ENCODE measurements around the gene METTL1.
"Not testable (repeated sequence)": the region's sequence is repeated elsewhere in the genome, so short reads cannot be mapped to it uniquely, and the experiment has no call there.

The METTL1 gene

DNA sequence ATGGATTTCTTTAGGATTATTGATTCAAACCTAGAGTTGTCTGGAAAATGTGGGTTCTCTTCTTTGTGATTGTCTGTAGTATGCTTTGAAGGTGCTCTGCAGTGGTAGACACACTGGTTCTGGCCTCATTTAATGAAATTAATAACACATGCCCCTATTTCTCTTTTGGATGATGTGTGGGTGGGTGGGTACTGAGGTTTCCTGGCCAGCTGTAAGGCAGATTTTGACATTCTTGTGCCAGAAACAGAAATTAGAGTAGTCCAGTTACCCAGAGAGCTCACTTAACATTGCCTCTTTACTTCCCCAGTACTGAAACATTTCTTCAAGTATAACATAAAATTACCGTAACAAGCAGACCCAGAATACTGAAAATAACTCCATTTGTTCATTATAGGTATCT is 25.1 kb upstream of the METTL1 start:
- no peak for DNase-seq

- DNase-seq, result no peak
Observed at GRCh38 chr12:57795354-57795753, 23.4 kb upstream of the METTL1 start.

GRCh38 chr12:57793920-57794319 is 22.0 kb upstream of the METTL1 start:
- DNase-seq, result no peak

- no peak for DNase-seq
Observed at GRCh38 chr12:57783861-57784260, 12.0 kb upstream of the METTL1 start.

DNA sequence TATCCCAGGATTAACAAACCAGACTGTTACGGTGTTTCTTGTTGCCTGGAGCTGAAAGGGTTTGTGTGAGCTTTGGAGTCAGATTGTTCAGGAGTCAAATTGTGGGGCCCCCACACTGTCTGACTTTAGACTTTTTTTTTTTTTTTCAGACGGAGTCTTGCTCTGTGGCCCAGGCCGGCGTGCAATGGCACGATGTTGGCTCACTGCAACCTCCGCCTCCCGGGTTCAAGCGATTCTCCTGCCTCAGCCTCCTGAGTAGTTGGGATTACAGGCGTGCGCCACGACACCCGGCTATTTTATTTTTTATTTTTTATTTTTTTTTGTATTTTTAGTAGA is 11.5 kb upstream of the METTL1 start:
- DNase-seq, result no peak

GRCh38 chr12:57782608-57783465 is 10.9 kb upstream of the METTL1 start, which contains the start of gene TSFM:
Gene TSFM, plus strand, starts transcription at chr12:57782787. Its CDS starts 15 bp downstream, at chr12:57782802.
- DNase-seq, result peak; percentile 71

DNA sequence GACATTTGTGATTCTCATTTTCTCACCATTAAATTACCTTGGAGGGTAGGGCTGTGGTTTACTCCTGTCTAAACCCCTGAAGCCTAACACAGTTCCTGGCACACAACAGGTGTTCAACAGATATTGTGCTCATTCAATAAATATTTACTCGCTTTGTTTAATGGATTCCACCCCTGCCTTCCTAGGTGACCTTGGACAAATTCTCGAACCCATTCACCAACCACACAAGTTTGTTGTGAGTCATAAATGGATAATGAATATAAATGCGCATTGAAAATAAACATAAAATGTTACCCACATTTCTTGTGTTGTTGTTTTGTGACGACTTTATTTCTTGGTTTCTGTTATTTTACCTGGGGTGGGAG is 10.3 kb upstream of the METTL1 start:
- no peak for DNase-seq

DNA sequence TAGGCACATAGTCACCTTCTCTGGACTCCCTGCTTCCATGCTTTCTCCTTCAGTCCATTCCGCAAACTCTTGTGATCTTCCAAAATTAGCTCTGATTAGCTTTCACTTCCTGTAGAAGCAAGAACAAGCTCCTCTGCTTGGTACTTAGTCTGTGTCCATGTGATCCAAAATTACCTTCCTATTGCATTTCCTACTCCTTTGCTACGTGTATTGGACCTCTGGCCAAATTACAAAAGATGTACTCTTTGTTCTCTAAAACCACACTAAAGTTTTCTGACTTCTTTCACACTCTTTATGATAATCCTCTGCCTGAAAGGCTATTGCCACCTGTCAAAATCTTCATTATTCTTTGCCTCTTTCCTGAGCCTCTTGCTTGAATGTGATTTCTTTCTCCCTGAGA is 9.9 kb upstream of the METTL1 start:
- DNase-seq, result no peak

DNA sequence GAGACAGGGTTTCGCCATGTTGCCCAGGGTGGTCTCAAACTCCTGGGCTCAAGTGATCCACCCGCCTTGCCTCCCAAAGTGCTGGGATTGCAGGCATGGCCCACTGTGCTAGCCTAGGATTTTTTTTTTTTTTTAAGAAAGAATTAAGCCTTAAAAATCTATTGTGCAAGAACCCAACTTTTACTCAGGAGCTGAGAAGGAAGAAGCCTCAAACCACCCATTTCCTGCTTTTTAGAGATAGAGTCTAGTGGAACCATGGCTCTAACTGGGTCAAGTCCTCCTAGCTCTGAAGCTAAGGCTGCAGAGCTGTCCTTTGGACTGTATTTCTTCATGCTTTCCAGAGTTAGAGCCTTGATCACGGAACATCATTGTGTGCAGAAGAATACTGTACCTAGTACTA is 9.3 kb upstream of the METTL1 start:
- no peak for DNase-seq

DNA sequence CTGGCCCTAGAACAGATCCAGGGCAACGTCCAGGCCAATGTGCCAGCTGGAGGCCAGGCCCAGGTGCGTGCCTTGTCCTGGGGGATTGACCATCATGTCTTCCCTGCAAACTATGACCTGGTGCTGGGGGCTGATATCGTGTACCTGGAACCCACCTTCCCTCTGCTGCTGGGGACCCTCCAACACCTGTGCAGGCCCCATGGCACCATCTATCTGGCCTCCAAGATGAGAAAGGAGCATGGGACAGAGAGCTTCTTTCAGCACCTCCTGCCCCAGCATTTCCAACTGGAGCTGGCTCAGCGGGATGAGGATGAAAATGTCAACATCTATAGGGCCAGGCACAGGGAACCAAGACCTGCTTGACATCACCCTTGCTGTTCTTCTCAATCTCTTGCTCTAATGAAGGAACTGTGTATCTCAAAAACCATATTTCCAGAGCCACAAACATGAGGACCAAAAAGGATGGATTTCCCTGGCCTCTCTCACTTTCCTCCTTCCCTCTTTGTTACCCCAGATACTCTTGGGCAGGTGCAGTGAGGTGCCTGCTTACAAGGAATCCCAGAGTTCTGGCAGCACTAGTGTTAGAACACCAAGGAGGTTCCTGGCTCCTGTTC is 8.5 kb upstream of the METTL1 start:
- DNase-seq, result no peak

- no peak for DNase-seq
Observed at GRCh38 chr12:57779736-57780135, 7.8 kb upstream of the METTL1 start.

GRCh38 chr12:57777911-57778310 is 6.0 kb upstream of the METTL1 start:
- DNase-seq, result no peak

GRCh38 chr12:57777367-57777766 is 5.5 kb upstream of the METTL1 start:
- DNase-seq, result no peak

DNA sequence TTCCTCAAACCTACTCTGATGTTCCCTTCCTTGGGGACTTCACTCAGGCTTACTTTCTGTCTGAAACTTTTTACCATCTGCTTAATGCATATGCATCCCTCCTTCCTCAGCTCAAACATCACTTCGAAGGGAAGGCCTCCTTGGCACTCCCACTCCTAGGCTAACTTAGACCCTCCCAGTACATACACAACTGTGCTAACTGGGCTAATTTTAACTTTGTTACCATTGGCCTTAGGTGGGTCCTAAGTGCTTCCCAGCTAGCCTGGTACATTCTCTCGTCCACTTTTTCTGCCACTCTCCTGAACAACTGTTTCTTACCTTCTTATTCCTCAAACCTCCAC is 4.3 kb upstream of the METTL1 start:
- DNase-seq, result no peak

DNA sequence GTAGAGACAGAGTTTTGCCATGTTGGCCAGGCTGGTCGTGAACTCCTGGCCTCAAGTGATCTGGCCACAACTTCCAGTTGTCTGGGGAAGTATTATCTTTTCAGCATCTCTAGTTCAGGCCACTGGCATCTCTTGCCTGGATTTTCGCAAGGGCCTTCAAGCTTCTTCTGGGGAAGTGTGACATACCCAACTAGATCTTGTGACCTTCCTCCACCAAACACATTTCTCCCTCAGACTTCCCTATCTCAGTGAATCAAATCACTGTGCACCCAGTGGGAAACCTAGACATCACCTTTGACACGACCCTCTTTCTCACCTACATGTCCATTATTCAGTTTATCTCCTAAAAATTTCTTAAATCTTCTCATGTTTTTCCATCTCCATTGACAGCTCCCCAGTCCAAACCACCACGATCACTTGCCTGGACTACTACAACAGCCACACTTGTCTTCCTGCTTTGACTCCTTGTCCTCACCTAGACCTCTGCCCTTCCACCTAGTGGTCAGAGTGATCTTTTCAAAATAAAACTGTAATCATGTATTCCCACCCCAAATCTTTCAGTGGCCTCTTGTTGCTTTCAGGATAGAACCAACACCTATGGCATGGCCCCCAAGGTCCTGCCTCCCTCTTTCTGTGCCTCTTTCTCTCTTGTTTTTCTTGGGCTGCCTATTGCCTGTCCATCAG is 3.8 kb upstream of the METTL1 start:
- DNase-seq, result no peak

- DNase-seq, result no peak
Observed at GRCh38 chr12:57775044-57775443, 3.1 kb upstream of the METTL1 start.

DNA sequence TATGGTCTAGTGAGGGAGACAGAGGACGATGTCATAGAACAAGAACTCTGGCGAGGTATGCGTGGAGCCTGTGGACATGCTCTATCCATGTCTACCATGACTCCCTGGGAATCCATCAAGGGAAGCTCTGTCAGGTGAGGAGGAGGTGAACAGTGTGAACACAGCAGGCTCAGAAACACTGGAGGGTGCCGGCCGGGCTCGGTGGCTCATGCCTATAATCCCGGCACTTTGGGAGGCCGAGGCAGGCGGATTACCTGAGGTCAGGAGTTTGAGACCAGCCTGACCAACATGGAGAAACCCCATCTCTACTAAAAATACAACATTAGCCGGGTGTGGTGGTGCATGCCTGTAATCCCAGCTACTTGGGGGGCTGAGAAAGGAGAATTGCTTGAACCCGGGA is 2.7 kb upstream of the METTL1 start:
- not testable (repeated sequence) for DNase-seq

GRCh38 chr12:57772429-57773322 is 771 bp upstream of the METTL1 start, which contains the start of gene EEF1AKMT3:
Gene EEF1AKMT3, plus strand, starts transcription at chr12:57772614. Its CDS starts 111 bp downstream, at chr12:57772725.
- no peak for DNase-seq

DNA sequence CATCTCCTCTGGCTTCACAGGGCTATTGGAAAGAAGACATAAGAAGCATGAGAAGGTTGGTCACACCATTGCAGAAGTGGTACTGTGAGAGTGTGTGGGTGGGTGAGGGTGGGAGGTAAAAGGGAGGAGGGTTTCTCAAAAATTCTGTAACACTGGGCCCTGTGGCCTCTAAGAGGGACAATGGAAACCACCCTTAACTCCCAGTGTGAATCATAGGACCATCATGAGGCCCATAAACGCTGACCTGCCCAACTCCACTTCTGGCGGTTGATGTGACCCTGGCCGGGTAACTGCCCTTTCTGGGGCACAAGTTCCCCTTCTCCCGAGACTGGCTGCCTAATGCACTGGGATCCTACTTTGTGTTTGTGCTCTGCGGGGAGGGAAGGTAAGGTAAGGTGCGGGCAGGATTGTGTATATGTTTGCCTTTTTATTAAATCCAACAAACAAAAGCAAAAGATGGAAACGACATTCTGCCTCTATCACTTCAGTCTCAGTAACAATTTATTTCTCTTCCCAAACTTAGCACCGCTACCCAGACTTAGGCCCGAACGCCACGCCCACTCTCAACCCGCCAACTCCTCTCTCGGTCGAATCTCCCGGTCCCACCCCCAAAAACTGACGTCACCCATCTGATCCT is 551 bp downstream of the METTL1 start:
- peak; percentile 67 for DNase-seq

GRCh38 chr12:57770734-57771133 is 1.2 kb downstream of the METTL1 start:
- no peak for DNase-seq

DNA sequence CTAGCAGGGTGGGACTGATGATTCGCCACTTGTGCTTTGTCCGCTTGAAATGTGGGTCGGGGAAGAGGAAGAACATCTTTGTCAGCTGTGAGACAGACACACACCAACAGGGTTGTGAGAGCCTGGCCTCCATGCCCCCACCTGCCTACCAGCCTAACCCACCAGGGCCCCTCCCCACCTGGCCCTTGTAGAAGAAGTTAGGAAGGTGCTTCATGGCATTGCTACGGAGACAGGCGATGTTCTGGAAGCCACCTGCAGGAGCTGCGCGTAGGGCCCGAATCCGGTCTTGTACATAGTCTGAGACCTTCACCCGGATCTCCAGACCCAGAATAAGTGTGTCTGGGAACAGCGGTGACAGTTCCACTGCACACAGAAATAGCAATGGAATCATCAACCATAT is 2.3 kb downstream of the METTL1 start:
- no peak for DNase-seq

- no peak for DNase-seq
Observed at GRCh38 chr12:57767876-57768275, 4.0 kb downstream of the METTL1 start.

DNA sequence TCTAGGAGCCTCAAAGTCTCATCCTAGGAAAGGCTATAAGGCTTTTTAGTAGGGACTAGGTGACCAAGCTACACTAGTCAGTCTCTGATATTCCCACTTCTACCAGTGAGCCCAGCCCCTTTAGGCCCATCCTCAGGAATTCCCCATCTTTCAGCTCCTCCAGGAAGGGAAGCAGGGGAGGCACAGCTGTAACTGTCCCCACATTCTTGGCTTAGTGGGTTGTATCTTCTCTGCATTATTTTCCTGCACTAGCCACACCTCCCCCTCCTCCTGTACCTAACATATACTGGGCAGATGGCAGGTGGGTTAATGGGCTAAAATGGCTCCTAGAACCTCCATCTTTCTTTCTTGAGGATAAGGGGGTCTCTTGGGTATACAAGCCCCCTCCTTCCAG is 4.6 kb downstream of the METTL1 start:
- no peak for DNase-seq
